Lower lobe of right lung (tissue), 2 donors: ENCODE measurements around the gene CKAP5. TPM values are rescaled to one million over a fixed set of nuclear protein-coding genes. Genes with fewer than 3 reads are reported as not detected.

Source experiments
- ATAC-seq, 2 donors: fragments of 200-7000 bp; cut with Tn5 transposase; one replicate each; pipeline ENCODE4 v1.9.1; 2020 to 2022; ENCODE audit warnings: mild to moderate bottlenecking in 2 of 2, moderate library complexity in 2 of 2
- DNase-seq: peaks from one replicate; pipeline ENCODE4 v3.0.0-alpha.2; 2020
- H3K27ac ChIP-seq: fragments of 200-600 bp; one replicate; pipeline ENCODE4 v1.8.0; 2022
- H3K27me3 ChIP-seq: fragments of 200-600 bp; one replicate; pipeline ENCODE4 v1.8.0; 2022; ENCODE audit warnings: low read depth
- H3K36me3 ChIP-seq: fragments of 200-600 bp; one replicate; pipeline ENCODE4 v1.8.0; 2022; ENCODE audit warnings: mild to moderate bottlenecking
- H3K4me1 ChIP-seq: fragments of 200-600 bp; one replicate; pipeline ENCODE4 v1.8.0; 2022
- H3K4me3 ChIP-seq: fragments of 200-600 bp; one replicate; pipeline ENCODE4 v1.8.0; 2022; ENCODE audit warnings: mild to moderate bottlenecking
- H3K9me3 ChIP-seq: fragments of 200-600 bp; one replicate; pipeline ENCODE4 v1.8.0; 2022
- intact Hi-C: fragments of 100-400 bp; cut with DNase I; formaldehyde crosslinking; loops from one replicate; pipeline ENCODE4 v1.11.0; 2022
- total RNA-seq: library from RNA; stranded (reverse); fragmentation: NEBNext Ultra II Directional; extraction: Animal tissue kit (Norgen Biotek cat#: 25700); gene quantifications from one replicate; pipeline ENCODE4 v1.2.1, GENCODE V29; 2021
- TF ChIP-seq, protein P1 (sequence below): fragments of 200-600 bp; IDR thresholded peaks from one replicate; pipeline ENCODE4 v1.8.0; 2022; ENCODE audit warnings: antibody characterized with exemption, mild to moderate bottlenecking
- donor health status: DM: no; HTN: yes; CAD: no; lungs with severe emphysema.

The CKAP5 gene
- total RNA-seq, 1 donor from 2014 or later, result 59.7 TPM

DNA sequence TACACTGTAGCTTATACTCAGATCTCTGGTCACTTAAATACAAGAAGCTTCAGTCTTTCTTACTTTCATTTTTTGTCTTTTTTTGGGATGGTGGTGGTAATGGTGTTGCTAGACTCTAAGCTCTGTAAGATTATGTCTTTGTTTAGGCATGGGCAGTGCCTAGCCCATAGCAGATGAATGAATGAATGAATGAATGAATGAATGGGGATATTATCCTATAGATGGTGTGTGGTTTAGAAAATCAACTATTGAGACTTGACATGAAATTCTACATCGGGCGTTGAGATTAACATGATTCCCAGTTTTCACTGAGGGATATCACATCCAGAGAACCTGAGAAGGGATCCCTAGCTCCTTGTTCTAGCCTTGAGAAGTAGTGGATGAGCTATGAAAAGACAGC is 9.8 kb upstream of the CKAP5 start:
- ATAC-seq (no peak), DNase-seq (no peak)
- H3K27ac ChIP-seq, result no peak overlapping the region
- no peaks in the 10 kb centered on the region for H3K4me1 ChIP-seq
- H3K27me3 ChIP-seq, result no peaks in the 10 kb centered on the region
- H3K4me3 ChIP-seq, result no peak overlapping the region
- TF ChIP-seq, protein P1, sequence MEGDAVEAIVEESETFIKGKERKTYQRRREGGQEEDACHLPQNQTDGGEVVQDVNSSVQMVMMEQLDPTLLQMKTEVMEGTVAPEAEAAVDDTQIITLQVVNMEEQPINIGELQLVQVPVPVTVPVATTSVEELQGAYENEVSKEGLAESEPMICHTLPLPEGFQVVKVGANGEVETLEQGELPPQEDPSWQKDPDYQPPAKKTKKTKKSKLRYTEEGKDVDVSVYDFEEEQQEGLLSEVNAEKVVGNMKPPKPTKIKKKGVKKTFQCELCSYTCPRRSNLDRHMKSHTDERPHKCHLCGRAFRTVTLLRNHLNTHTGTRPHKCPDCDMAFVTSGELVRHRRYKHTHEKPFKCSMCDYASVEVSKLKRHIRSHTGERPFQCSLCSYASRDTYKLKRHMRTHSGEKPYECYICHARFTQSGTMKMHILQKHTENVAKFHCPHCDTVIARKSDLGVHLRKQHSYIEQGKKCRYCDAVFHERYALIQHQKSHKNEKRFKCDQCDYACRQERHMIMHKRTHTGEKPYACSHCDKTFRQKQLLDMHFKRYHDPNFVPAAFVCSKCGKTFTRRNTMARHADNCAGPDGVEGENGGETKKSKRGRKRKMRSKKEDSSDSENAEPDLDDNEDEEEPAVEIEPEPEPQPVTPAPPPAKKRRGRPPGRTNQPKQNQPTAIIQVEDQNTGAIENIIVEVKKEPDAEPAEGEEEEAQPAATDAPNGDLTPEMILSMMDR, result no peak
- intact Hi-C loops, result no loop called here
- H3K36me3 ChIP-seq, result no peaks in the 10 kb centered on the region
- no peaks in the 10 kb centered on the region for H3K9me3 ChIP-seq

DNA sequence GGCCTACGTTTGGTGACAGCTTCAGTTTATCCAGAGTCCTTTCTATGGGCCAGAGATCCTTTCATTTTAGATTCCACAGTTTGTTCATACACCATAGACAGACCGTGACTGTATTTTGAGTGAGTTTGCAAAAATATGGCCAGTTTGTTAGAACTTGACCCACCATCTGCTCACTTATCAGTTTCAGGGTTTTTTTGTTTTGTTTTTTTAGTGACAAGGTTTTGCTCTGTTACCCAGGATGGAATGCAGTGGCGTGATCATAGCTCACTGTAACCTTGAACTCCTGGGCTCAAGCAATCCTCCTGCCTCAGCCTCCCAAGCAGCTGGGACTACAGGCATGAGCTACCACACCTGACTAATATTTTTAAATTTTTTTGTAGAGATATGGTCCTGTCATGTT is 9.1 kb upstream of the CKAP5 start:
- ATAC-seq (no peak), DNase-seq (no peak)
- TF ChIP-seq, protein P1, result no peak
- H3K27me3 ChIP-seq, result no peaks in the 10 kb centered on the region
- H3K9me3 ChIP-seq, result no peaks in the 10 kb centered on the region
- no peak overlapping the region for H3K27ac ChIP-seq
- intact Hi-C loops, result no loop called here
- no peaks in the 10 kb centered on the region for H3K4me1 ChIP-seq
- H3K4me3 ChIP-seq, result no peak overlapping the region
- no peaks in the 10 kb centered on the region for H3K36me3 ChIP-seq

DNA sequence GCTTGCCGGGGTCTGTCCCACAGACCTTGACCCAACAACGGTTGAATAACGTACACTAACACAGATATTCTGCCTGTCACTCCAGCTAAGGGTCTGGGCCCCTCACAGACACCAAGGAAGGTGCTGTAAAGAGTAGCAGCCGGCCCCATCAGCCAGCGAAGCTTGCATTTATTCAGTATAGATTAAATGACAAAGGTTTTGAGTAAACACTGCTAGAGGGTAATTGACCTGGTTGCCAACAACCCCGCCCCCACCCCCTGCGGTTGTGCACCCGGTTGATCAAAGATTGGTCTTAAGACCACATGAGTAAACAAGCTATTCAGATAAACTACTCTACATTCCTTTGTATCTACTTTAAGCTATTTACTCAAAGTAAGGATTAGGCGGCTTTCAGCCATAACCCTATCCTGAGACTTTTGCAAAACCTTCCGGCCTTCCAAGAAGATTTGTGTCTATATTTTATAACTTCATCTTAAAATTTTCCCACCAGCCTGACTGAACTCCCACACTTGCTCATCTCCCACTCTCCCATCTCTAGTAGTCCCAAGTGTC is 4.8 kb upstream of the CKAP5 start:
- no peak for ATAC-seq
- Histone ChIP-seq H3K36me3 (no peaks in the 10 kb centered on the region), H3K27me3 (no peaks in the 10 kb centered on the region), H3K9me3 (no peaks in the 10 kb centered on the region), H3K4me3 (no peak overlapping the region), H3K27ac (no peak overlapping the region), H3K4me1 (peaks cover 5% of the 10 kb centered on the region)
- intact Hi-C loops, result no loop called here
- TF ChIP-seq, protein P1, result no peak
- no peak for DNase-seq

DNA sequence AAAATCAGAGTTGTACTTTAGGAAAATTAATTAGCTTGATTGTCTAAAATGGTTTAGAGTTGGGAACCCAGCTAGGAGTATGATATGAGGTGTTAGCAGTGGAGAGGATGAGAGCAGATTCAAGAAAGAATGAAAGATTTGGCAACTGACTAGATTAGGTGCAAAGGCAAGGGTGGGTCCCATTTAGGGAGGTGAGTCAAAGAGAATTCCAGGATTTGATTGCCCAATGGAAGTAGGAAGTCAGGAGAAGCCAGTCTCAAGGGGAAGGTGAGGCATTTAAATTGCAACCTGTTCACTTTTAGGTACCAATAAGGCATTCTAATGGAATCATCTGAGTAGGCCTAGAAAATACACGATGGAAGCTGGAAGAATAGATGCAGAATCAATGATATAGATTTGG is 3.6 kb upstream of the CKAP5 start:
- Histone ChIP-seq H3K4me1 (peaks cover 12% of the 10 kb centered on the region), H3K9me3 (no peaks in the 10 kb centered on the region), H3K27ac (no peak overlapping the region), H3K27me3 (no peaks in the 10 kb centered on the region), H3K4me3 (no peak overlapping the region), H3K36me3 (no peaks in the 10 kb centered on the region)
- DNase-seq (no peak), ATAC-seq (no peak)
- TF ChIP-seq, protein P1, result no peak
- intact Hi-C loops, result no loop called here

DNA sequence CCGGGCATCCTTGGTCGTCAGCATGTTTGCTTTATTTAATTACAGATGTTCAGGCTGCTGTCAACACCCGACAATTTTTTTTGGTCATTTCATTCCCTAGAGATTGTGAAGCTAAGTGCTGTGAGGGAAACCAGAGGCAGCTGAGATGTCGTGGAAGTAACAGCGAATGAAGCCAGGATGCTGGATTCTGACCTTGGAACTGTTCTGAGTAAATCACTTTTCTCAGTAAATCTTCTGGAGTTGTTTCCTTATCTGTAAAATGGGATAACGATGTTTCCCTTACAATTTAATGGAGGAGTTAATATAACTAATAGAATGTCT is 390 bp upstream of the CKAP5 start:
- no peaks in the 10 kb centered on the region for H3K36me3 ChIP-seq
- TF ChIP-seq, protein P1, result no peak
- H3K4me1 ChIP-seq, result peaks cover 18% of the 10 kb centered on the region
- intact Hi-C loops, result no loop called here
- H3K27ac ChIP-seq, result peak overlapping the region; percentile 87
- H3K27me3 ChIP-seq, result no peaks in the 10 kb centered on the region
- DNase-seq, result no peak
- H3K4me3 ChIP-seq, result peak overlapping the region; percentile 85
- no peak for ATAC-seq
- H3K9me3 ChIP-seq, result no peaks in the 10 kb centered on the region

DNA sequence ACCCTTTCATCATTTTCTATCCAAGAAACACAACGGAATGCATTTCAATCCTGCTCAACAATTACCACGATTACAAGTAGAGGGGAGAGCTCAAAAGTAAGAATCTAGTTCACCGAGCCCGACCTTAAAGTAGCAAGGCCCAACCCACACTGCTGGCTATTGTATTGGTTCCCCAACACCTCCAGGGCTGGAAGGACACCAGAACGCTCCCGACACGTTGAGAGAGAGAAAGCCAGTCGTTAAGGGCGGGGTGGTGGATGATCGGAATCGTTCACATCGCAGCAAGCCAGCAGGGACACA is 690 bp downstream of the CKAP5 start:
- Histone ChIP-seq H3K36me3 (no peaks in the 10 kb centered on the region), H3K27ac (peak overlapping the region; percentile 87), H3K27me3 (no peaks in the 10 kb centered on the region), H3K4me1 (peaks cover 18% of the 10 kb centered on the region), H3K9me3 (no peaks in the 10 kb centered on the region), H3K4me3 (peak overlapping the region; percentile 85)
- no peak for DNase-seq
- intact Hi-C loops, result no loop called here
- ATAC-seq, result no peak
- TF ChIP-seq, protein P1, result no peak
